ENCODE data around the gene NCLN. TPM values are rescaled to one million over a fixed set of nuclear protein-coding genes. Genes with fewer than 3 reads are reported as not detected.

The NCLN gene
- total RNA-seq, 1 donor from 2014 or later = 57.0 TPM

GRCh38 chr19:3251229-3251628 is 65.5 kb downstream of the NCLN start:
- TF ChIP-seq CTCF (IDR thresholded peaks at IDR 0.05; ENCODE audit: insufficient read depth, low read length, poor library complexity, severe bottlenecking) = no peak
- no peaks in the 10 kb centered on the region for H3K27me3 ChIP-seq (ENCODE audit: control insufficient read depth, insufficient read depth, low read length)
- H3K36me3 ChIP-seq (ENCODE audit: control insufficient read depth, insufficient read depth, low read length) = no peaks in the 10 kb centered on the region
- H3K4me3 ChIP-seq (ENCODE audit: low read depth, low read length) = no peak overlapping the region
- no peak for DNase-seq (ENCODE audit: low read depth)

- H3K4me3 ChIP-seq (ENCODE audit: low read depth, low read length) = no peak overlapping the region
- no peak for DNase-seq (ENCODE audit: low read depth)
- no peaks in the 10 kb centered on the region for H3K27me3 ChIP-seq (ENCODE audit: control insufficient read depth, insufficient read depth, low read length)
- no peak for TF ChIP-seq CTCF (IDR thresholded peaks at IDR 0.05; ENCODE audit: insufficient read depth, low read length, poor library complexity, severe bottlenecking)
- no peaks in the 10 kb centered on the region for H3K36me3 ChIP-seq (ENCODE audit: control insufficient read depth, insufficient read depth, low read length)
Measured at GRCh38 chr19:3252650-3253049, 66.9 kb downstream of the NCLN start.

- no peak for DNase-seq (ENCODE audit: low read depth)
- Histone ChIP-seq H3K27me3 (ENCODE audit: control insufficient read depth, insufficient read depth, low read length) (no peaks in the 10 kb centered on the region), H3K36me3 (ENCODE audit: control insufficient read depth, insufficient read depth, low read length) (no peaks in the 10 kb centered on the region), H3K4me3 (ENCODE audit: low read depth, low read length) (no peak overlapping the region)
- TF ChIP-seq CTCF (IDR thresholded peaks at IDR 0.05; ENCODE audit: insufficient read depth, low read length, poor library complexity, severe bottlenecking) = no peak
Measured at GRCh38 chr19:3253270-3253669, 67.5 kb downstream of the NCLN start.

- TF ChIP-seq CTCF (IDR thresholded peaks at IDR 0.05; ENCODE audit: insufficient read depth, low read length, poor library complexity, severe bottlenecking) = no peak
- no peak overlapping the region for H3K4me3 ChIP-seq (ENCODE audit: low read depth, low read length)
- DNase-seq (ENCODE audit: low read depth) = no peak
- H3K27me3 ChIP-seq (ENCODE audit: control insufficient read depth, insufficient read depth, low read length) = no peaks in the 10 kb centered on the region
- no peaks in the 10 kb centered on the region for H3K36me3 ChIP-seq (ENCODE audit: control insufficient read depth, insufficient read depth, low read length)
Measured at GRCh38 chr19:3254520-3254919, 68.8 kb downstream of the NCLN start.

GRCh38 chr19:3257071-3257470 is 71.3 kb downstream of the NCLN start:
- no peaks in the 10 kb centered on the region for H3K27me3 ChIP-seq (ENCODE audit: control insufficient read depth, insufficient read depth, low read length)
- TF ChIP-seq CTCF (IDR thresholded peaks at IDR 0.05; ENCODE audit: insufficient read depth, low read length, poor library complexity, severe bottlenecking) = no peak
- H3K36me3 ChIP-seq (ENCODE audit: control insufficient read depth, insufficient read depth, low read length) = no peaks in the 10 kb centered on the region
- no peak overlapping the region for H3K4me3 ChIP-seq (ENCODE audit: low read depth, low read length)
- DNase-seq (ENCODE audit: low read depth) = no peak

Other genes with a start within 250 kb of the NCLN start
- gene ZNF77, start 241.0 kb upstream of the NCLN start, total RNA-seq = 3.1 and 5.0 TPM in 2 replicates
- gene TLE6, start 208.4 kb upstream of the NCLN start, total RNA-seq = 0.50 and 2.2 TPM in 2 replicates
- gene TLE2, start 156.7 kb upstream of the NCLN start, total RNA-seq = 9.4 and 23.3 TPM in 2 replicates
- 340 and 353 TPM in 2 replicates for gene TLE5, start 123.4 kb upstream of the NCLN start, total RNA-seq
- 59.4 and 78.2 TPM in 2 replicates for gene GNA11, start 91.6 kb upstream of the NCLN start, total RNA-seq
- 1.5 and 2.3 TPM in 2 replicates for gene GNA15, start 49.9 kb upstream of the NCLN start, total RNA-seq
- not detected in 2 replicates for gene S1PR4, start 7.2 kb upstream of the NCLN start, total RNA-seq
- 0.14 and 0.17 TPM in 2 replicates for gene CELF5, start 38.7 kb downstream of the NCLN start, total RNA-seq
- 18.0 and 31.6 TPM in 2 replicates for gene NFIC, start 180.7 kb downstream of the NCLN start, total RNA-seq

Data from kidney epithelial cell (primary cell).